ENCODE data around the gene ATP5F1A.

Gene ATP5F1A

GRCh38 chr18:46042571-46043123 lies 55.4 kb downstream of the ATP5F1A start:
- DNase-seq, result peak; percentile 35

GRCh38 chr18:46040747-46041104 lies 57.4 kb downstream of the ATP5F1A start:
- no peak for DNase-seq

GRCh38 chr18:46040033-46040746 lies 57.9 kb downstream of the ATP5F1A start:
- no peak for DNase-seq

- no peak for DNase-seq
Observed at GRCh38 chr18:46037512-46038305, 60.4 kb downstream of the ATP5F1A start.

- no peak for DNase-seq
Observed at GRCh38 chr18:46035696-46036680, 62.1 kb downstream of the ATP5F1A start.

- DNase-seq, result no peak
Observed at GRCh38 chr18:46034230-46034629, 63.9 kb downstream of the ATP5F1A start.

- no peak for DNase-seq
Observed at GRCh38 chr18:46031741-46032140, 66.4 kb downstream of the ATP5F1A start.
